ENCODE results near the gene TTC28.

Gene TTC28

GRCh38 chr22:28120691-28121592 is 558.7 kb downstream of the TTC28 start:
- Histone ChIP-seq H3K79me1 (ENCODE audit: low read length) (no peaks in the 10 kb centered on the region), H3K23ac (ENCODE audit: low read length) (no peak overlapping the region), H3K4ac (ENCODE audit: low read depth, low read length) (no peak overlapping the region), H2BK15ac (replicated peaks; ENCODE audit: low read depth) (no peak overlapping the region), H3K27me3 (ENCODE audit: insufficient read depth, low read length, poor library complexity) (no peaks in the 10 kb centered on the region), H2BK120ac (ENCODE audit: low read depth, low read length) (no peak overlapping the region), H3K4me2 (ENCODE audit: low read length) (no peak overlapping the region), H4K8ac (ENCODE audit: low read depth, low read length) (no peak overlapping the region), H2BK5ac (ENCODE audit: low read length) (no peak overlapping the region), H2AK5ac (ENCODE audit: low read length) (no peak overlapping the region), H3K9ac (ENCODE audit: low read length) (no peak overlapping the region), H3K18ac (ENCODE audit: low read length) (peak overlapping the region; percentile 2), H3K27ac (ENCODE audit: low read depth, low read length) (no peak overlapping the region), H3K36me3 (ENCODE audit: control insufficient read depth, insufficient read depth, low read length) (no peaks in the 10 kb centered on the region), H3K4me3 (ENCODE audit: low read length) (no peak overlapping the region), H3K4me1 (ENCODE audit: control insufficient read depth, low read depth, low read length) (peaks cover 2% of the 10 kb centered on the region), H3K79me2 (ENCODE audit: control insufficient read depth, insufficient read depth, low read length) (no peaks in the 10 kb centered on the region), H4K5ac (ENCODE audit: low read length) (no peak overlapping the region), H3K56ac (ENCODE audit: low read length) (no peak overlapping the region)
- no CpG with 5 or more reads among the region's 3 CpGs for WGBS (ENCODE audit: extremely low coverage, insufficient coverage, low lambda C conversion rate)
- DNase-seq = peak; percentile 37

- no peak overlapping the region for H2AK5ac ChIP-seq (ENCODE audit: low read length)
- H3K9ac ChIP-seq (ENCODE audit: low read length) = no peak overlapping the region
- peaks cover 2% of the 10 kb centered on the region for H3K4me1 ChIP-seq (ENCODE audit: control insufficient read depth, low read depth, low read length)
- no peak overlapping the region for H2BK5ac ChIP-seq (ENCODE audit: low read length)
- H3K4me3 ChIP-seq (ENCODE audit: low read length) = no peak overlapping the region
- no CpG with 5 or more reads among the region's 2 CpGs for WGBS (ENCODE audit: extremely low coverage, insufficient coverage, low lambda C conversion rate)
- H2BK15ac ChIP-seq (replicated peaks; ENCODE audit: low read depth) = no peak overlapping the region
- no peak overlapping the region for H4K5ac ChIP-seq (ENCODE audit: low read length)
- no peak overlapping the region for H3K56ac ChIP-seq (ENCODE audit: low read length)
- no peak overlapping the region for H4K8ac ChIP-seq (ENCODE audit: low read depth, low read length)
- H3K23ac ChIP-seq (ENCODE audit: low read length) = no peak overlapping the region
- H3K27me3 ChIP-seq (ENCODE audit: insufficient read depth, low read length, poor library complexity) = no peaks in the 10 kb centered on the region
- H3K36me3 ChIP-seq (ENCODE audit: control insufficient read depth, insufficient read depth, low read length) = no peaks in the 10 kb centered on the region
- no peaks in the 10 kb centered on the region for H3K79me1 ChIP-seq (ENCODE audit: low read length)
- DNase-seq = no peak
- H3K4ac ChIP-seq (ENCODE audit: low read depth, low read length) = no peak overlapping the region
- no peaks in the 10 kb centered on the region for H3K79me2 ChIP-seq (ENCODE audit: control insufficient read depth, insufficient read depth, low read length)
- no peak overlapping the region for H2BK120ac ChIP-seq (ENCODE audit: low read depth, low read length)
- H3K18ac ChIP-seq (ENCODE audit: low read length) = no peak overlapping the region
- no peak overlapping the region for H3K27ac ChIP-seq (ENCODE audit: low read depth, low read length)
- no peak overlapping the region for H3K4me2 ChIP-seq (ENCODE audit: low read length)
These were observed 560.5 kb downstream of the TTC28 start for GRCh38 chr22:28118957-28119631.

- no peak overlapping the region for H3K4me3 ChIP-seq (ENCODE audit: low read length)
- H3K27ac ChIP-seq (ENCODE audit: low read depth, low read length) = no peak overlapping the region
- H4K8ac ChIP-seq (ENCODE audit: low read depth, low read length) = no peak overlapping the region
- H2BK120ac ChIP-seq (ENCODE audit: low read depth, low read length) = no peak overlapping the region
- WGBS (ENCODE audit: extremely low coverage, insufficient coverage, low lambda C conversion rate) = no CpG with 5 or more reads among the region's 2 CpGs
- H4K5ac ChIP-seq (ENCODE audit: low read length) = no peak overlapping the region
- H2BK15ac ChIP-seq (replicated peaks; ENCODE audit: low read depth) = no peak overlapping the region
- no peak overlapping the region for H3K9ac ChIP-seq (ENCODE audit: low read length)
- no peaks in the 10 kb centered on the region for H3K27me3 ChIP-seq (ENCODE audit: insufficient read depth, low read length, poor library complexity)
- H3K56ac ChIP-seq (ENCODE audit: low read length) = no peak overlapping the region
- peak; percentile 77 for DNase-seq
- no peak overlapping the region for H3K18ac ChIP-seq (ENCODE audit: low read length)
- H3K4me2 ChIP-seq (ENCODE audit: low read length) = no peak overlapping the region
- H2AK5ac ChIP-seq (ENCODE audit: low read length) = no peak overlapping the region
- H2BK5ac ChIP-seq (ENCODE audit: low read length) = no peak overlapping the region
- no peaks in the 10 kb centered on the region for H3K79me2 ChIP-seq (ENCODE audit: control insufficient read depth, insufficient read depth, low read length)
- H3K23ac ChIP-seq (ENCODE audit: low read length) = no peak overlapping the region
- no peaks in the 10 kb centered on the region for H3K36me3 ChIP-seq (ENCODE audit: control insufficient read depth, insufficient read depth, low read length)
- no peak overlapping the region for H3K4ac ChIP-seq (ENCODE audit: low read depth, low read length)
- H3K4me1 ChIP-seq (ENCODE audit: control insufficient read depth, low read depth, low read length) = peaks cover 10% of the 10 kb centered on the region
- H3K79me1 ChIP-seq (ENCODE audit: low read length) = no peaks in the 10 kb centered on the region
These were observed 563.4 kb downstream of the TTC28 start for GRCh38 chr22:28116219-28116673.

- H2AK5ac ChIP-seq (ENCODE audit: low read length) = no peak overlapping the region
- H3K4me1 ChIP-seq (ENCODE audit: control insufficient read depth, low read depth, low read length) = peaks cover 10% of the 10 kb centered on the region
- no peak overlapping the region for H4K8ac ChIP-seq (ENCODE audit: low read depth, low read length)
- H3K4ac ChIP-seq (ENCODE audit: low read depth, low read length) = no peak overlapping the region
- no peak overlapping the region for H3K4me2 ChIP-seq (ENCODE audit: low read length)
- WGBS (ENCODE audit: extremely low coverage, insufficient coverage, low lambda C conversion rate) = no CpG with 5 or more reads among the region's 4 CpGs
- H3K23ac ChIP-seq (ENCODE audit: low read length) = no peak overlapping the region
- H4K5ac ChIP-seq (ENCODE audit: low read length) = no peak overlapping the region
- H3K4me3 ChIP-seq (ENCODE audit: low read length) = no peak overlapping the region
- no peak overlapping the region for H3K9ac ChIP-seq (ENCODE audit: low read length)
- no peaks in the 10 kb centered on the region for H3K36me3 ChIP-seq (ENCODE audit: control insufficient read depth, insufficient read depth, low read length)
- H3K18ac ChIP-seq (ENCODE audit: low read length) = no peak overlapping the region
- H2BK15ac ChIP-seq (replicated peaks; ENCODE audit: low read depth) = no peak overlapping the region
- H2BK5ac ChIP-seq (ENCODE audit: low read length) = no peak overlapping the region
- H3K79me2 ChIP-seq (ENCODE audit: control insufficient read depth, insufficient read depth, low read length) = no peaks in the 10 kb centered on the region
- DNase-seq = no peak
- H3K27me3 ChIP-seq (ENCODE audit: insufficient read depth, low read length, poor library complexity) = no peaks in the 10 kb centered on the region
- H3K27ac ChIP-seq (ENCODE audit: low read depth, low read length) = no peak overlapping the region
- H3K56ac ChIP-seq (ENCODE audit: low read length) = no peak overlapping the region
- no peak overlapping the region for H2BK120ac ChIP-seq (ENCODE audit: low read depth, low read length)
- no peaks in the 10 kb centered on the region for H3K79me1 ChIP-seq (ENCODE audit: low read length)
These were observed 564.2 kb downstream of the TTC28 start for GRCh38 chr22:28115426-28115825.

GRCh38 chr22:28112548-28113043 is 567.0 kb downstream of the TTC28 start:
- Histone ChIP-seq H3K4ac (ENCODE audit: low read depth, low read length) (no peak overlapping the region), H3K27ac (ENCODE audit: low read depth, low read length) (no peak overlapping the region), H3K9ac (ENCODE audit: low read length) (no peak overlapping the region), H3K4me1 (ENCODE audit: control insufficient read depth, low read depth, low read length) (peaks cover 9% of the 10 kb centered on the region), H2BK120ac (ENCODE audit: low read depth, low read length) (no peak overlapping the region), H4K8ac (ENCODE audit: low read depth, low read length) (no peak overlapping the region), H3K79me2 (ENCODE audit: control insufficient read depth, insufficient read depth, low read length) (no peaks in the 10 kb centered on the region), H4K5ac (ENCODE audit: low read length) (no peak overlapping the region), H3K27me3 (ENCODE audit: insufficient read depth, low read length, poor library complexity) (no peaks in the 10 kb centered on the region), H3K56ac (ENCODE audit: low read length) (no peak overlapping the region), H3K36me3 (ENCODE audit: control insufficient read depth, insufficient read depth, low read length) (no peaks in the 10 kb centered on the region), H3K79me1 (ENCODE audit: low read length) (no peaks in the 10 kb centered on the region), H3K23ac (ENCODE audit: low read length) (no peak overlapping the region), H2BK15ac (replicated peaks; ENCODE audit: low read depth) (no peak overlapping the region), H3K18ac (ENCODE audit: low read length) (no peak overlapping the region), H2AK5ac (ENCODE audit: low read length) (no peak overlapping the region), H3K4me2 (ENCODE audit: low read length) (no peak overlapping the region), H2BK5ac (ENCODE audit: low read length) (no peak overlapping the region), H3K4me3 (ENCODE audit: low read length) (no peak overlapping the region)
- DNase-seq = peak; percentile 89
- WGBS (ENCODE audit: extremely low coverage, insufficient coverage, low lambda C conversion rate) = no CpG with 5 or more reads among the region's 9 CpGs

Data from mesendoderm (in vitro differentiated cells).